Hippocampal formation (tissue), 2 donors: Measurements from ENCODE around the gene PPP2R2D.

ENCODE experiments used
- DNase-seq, 2 donors: peaks; one replicate each; lab custom pipeline; 2025; lab: John Stamatoyannopoulos, UW

PPP2R2D gene

DNA sequence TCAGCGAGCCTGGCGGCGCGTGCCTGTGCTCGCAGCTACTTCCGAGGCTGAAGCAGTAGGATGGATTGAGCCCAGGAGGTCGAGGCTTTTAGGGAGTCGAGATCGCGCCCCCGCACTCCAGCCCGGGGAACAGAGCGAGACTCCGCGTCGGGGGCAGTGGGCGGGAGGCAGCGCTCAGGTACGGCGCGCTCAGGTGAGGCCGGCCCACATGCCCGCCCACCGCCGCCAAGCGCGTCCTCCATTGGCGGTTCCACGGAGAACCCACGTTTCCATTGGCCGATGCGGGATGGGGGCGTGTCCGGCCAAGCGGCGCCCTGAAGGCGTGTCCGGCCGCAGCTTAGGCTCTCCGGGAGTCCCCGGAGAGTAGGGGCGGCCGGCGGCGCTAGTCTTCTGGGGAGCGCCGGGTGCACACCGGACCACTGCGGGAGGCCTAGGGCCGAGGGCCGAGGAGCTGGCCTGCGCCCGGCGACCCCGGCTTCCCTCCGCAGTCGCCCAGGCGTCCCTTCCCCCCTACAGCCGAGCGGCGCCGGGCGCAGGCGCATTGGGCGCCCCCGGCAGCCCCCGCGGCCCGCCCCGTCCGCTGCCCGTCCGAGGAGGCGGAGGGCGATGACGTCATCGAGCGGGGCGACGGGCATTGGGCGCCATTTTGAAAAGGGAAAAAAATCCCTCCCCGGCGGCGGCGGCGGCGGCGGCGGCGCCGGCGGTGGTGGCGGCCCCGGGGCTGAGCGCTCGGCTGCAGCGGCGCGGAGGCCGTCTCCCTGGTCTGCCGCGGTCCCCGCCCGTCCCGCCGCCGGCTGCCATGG, at the start of gene PPP2R2D:
Gene PPP2R2D, plus strand, starts transcription at position 659 of the 803 bp plus-strand sequence. Its CDS starts 141 bp downstream, at position 800.
- peak; percentile 77 to 92 for DNase-seq

DNA sequence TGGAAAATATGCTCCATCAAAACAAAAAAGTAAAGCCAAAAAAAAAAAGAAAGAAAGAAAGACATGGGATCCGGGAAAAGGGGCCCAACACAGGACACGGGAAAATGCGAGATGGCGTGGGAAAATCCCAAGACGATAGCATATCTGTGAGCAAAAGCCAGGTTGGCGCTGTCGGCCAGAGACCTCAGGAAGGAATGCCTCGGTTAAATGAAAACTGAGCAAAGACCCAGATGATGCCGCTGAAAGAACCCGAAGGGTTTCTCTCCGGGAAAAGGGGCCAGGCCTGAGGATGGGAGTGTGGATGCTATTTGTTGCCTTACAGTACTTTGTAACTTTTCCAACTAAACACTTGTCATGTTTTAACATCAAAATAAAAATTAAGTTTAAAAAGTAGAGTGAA, 49.5 kb upstream of the PPP2R2D start:
- DNase-seq = no peak

DNA sequence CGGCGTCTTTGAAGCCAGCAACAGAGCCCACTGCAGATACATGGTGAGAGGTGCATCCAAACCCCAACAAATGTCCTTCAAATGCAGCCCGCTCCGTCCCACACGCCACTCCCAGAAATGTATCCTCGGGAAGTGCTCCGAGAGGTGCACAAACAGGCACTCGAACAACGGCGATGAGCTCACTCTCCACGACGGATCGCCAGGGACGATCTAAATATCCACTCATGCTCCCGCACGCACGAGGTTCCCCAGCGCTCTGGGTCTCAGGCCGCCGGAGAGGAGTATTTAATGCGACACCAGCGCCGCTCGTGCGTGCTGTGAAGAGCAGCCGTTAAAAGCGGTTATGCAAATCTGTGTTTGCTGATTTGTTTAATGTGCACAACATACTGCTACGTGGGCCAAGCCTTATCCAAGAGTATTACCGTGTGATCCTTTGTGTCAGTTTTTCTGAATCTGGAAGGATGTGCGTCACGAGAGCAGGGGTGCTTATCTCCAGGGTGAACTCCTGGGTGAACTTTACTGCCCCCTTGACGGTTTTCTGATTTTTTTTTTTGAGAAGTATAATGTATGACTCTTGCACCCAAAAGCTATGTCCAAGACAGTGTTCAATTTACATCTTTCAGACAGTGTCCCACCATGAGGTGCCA, 48.5 kb upstream of the PPP2R2D start:
- no peak for DNase-seq

DNA sequence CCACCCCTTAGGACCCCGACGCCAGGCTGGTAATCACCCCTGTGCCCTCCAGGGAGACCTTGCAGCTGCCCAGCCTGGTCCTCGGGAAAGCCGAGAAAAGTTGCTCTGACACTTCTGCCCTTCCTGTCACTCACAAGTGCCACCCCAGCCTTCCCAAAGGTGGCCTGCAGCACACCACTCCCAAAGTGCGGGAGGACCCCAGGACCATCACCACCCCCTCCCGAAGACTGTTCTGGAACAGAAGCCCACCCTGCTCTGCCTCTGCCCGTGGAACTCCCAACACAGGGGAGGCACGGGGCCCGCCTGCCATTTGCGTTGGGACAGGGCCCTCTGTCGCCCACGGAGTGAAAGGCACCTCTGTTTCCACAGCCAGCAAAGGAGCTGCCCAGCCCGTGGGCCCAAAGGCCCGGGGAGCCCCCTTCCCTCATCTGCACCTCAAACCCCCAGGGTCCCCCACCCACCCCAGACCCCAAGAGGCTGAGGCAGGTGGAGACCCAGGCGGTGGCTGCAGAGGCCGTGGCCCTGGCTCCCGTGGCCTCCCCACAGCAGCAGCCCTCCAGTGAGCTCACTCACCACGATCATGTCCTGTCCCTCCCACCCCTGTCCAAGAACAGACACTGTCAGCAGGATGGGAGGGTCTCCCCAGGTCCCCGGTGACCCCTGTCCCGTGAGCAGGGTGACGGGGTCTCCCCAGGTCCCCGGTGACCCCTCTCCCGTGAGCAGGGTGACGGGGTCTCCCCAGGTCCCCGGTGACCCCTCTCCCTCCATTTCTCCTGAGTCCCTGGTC, 47.8 kb upstream of the PPP2R2D start:
- no peak for DNase-seq

DNA sequence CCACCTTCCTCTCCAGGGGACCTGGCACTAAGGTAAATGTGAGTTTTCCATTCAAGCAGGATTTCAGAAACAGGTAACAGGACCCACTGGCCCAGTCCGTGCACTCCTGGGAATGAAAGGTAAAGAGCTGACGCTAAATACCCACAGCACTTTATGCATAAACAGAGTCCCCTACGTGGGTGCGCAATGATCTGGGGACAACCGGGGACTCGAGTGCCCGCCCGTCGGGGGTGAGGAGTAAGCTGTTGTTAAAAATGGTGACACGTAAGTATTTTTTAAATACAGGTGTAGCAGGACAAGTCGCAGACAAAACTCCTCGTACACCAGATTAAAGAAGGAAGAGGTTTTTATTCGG, 47.2 kb upstream of the PPP2R2D start:
- DNase-seq = no peak

DNA sequence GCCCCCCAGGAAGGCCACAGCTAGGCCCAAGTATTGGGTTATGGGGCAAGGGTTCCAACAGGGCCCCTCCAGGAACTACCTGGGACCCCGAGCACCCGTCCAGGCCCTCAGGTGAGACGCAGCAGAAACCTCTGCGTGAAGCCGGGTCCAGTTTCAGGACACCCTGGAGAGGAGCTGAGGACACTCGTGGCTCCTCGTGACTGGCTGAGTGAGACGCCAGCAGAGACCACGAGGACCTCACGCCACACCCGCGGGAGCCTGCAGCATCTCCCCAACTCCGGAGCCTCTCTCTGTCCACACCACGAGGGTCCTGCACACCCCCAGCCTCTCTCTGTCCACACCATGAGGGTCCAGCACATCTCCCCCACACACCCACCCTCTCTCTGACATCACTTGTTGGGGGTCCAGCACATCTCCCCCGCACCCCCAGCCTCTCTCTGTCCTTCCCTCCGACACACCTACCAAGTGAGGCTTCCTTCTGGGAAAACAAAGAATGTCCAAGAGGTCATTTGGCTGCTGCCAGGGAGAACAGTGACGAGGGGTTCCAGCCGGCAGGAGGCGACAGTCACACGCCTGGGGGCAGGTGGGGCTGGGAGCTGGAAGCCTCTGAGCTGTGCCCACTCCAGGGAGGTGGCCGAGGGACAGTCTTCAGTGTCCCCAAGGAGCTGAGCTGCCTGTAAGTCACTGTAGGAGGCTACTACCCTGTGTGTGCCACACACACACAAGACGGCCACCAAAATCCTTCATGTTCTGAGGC, 46.1 kb upstream of the PPP2R2D start:
- no peak for DNase-seq

DNA sequence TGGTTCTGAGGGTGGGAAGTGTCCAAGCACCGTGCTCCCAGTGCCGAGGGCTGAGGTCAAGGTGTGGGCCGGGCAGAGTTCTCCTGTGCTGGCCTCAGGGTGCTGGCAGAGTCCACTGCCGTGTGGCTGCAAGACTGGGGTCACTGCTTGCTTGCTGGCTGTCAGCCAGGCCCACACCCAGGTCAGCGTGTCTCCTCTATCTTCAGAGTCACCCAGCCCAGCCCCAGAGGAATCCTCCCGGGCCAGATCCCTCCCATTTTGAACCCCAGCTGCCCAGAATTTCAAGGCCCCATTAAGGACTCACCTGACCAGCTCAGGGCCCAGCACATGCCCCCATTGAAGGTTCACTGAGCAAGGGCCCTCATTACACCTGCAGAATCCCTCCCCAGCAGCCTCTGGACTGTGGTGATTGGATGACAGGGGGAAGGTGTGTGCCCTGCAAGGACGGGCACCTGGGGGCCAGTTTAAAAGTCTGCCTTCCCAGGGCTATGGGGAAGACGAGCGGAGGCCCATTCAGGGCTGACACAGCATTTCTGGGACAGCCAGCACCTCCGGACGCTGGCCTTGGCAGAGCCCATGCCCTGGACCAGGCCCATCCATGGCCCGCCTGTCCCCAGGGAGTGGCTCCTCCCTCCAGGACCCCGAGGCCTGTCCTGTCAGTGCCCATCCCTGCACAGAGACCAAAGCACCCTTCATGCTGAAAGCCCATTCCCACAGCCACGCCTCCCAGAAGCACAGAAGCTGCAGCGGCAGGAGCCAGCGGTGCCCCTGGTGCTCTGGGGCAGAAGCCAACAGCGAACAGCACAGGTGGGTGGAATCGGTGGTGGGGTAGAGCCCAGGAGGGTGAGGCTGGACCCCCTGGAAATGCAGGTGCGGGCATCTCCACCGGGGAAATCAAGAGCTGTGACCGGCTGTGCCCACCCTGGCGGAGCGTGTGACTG, 45.1 kb upstream of the PPP2R2D start:
- DNase-seq = no peak

DNA sequence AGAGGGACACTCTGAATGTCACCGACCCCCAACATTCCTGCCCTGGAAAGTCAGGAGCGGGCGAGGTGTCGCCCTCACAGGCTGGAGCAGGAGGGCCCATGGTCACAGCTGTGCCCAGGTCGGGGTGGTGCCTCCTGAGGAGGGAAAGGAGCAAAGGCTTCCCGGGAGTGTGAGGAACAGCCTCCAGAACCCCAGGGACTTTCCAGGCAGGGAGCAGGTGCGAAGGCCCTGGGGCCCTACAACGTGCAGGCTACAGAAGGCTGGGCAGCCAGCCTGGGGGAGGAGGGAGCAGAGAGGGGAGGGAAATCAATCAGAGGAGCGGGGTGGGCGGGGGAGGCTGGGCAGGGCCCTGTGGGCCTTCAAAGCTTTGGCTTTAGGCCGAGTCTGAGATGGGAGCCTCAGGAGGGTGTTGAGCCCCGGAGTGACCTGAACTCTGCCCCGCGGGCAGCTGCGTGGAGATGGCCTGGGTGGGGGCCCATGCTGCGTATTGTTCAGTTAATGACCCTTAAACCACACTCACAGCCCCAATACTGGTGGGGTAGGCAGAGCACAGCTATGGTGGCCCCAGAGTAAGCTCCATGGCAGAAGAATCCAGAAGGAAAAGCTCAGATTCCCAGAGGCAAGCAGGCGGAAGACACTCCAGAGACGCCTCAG, 44.2 kb upstream of the PPP2R2D start:
- no peak for DNase-seq

DNA sequence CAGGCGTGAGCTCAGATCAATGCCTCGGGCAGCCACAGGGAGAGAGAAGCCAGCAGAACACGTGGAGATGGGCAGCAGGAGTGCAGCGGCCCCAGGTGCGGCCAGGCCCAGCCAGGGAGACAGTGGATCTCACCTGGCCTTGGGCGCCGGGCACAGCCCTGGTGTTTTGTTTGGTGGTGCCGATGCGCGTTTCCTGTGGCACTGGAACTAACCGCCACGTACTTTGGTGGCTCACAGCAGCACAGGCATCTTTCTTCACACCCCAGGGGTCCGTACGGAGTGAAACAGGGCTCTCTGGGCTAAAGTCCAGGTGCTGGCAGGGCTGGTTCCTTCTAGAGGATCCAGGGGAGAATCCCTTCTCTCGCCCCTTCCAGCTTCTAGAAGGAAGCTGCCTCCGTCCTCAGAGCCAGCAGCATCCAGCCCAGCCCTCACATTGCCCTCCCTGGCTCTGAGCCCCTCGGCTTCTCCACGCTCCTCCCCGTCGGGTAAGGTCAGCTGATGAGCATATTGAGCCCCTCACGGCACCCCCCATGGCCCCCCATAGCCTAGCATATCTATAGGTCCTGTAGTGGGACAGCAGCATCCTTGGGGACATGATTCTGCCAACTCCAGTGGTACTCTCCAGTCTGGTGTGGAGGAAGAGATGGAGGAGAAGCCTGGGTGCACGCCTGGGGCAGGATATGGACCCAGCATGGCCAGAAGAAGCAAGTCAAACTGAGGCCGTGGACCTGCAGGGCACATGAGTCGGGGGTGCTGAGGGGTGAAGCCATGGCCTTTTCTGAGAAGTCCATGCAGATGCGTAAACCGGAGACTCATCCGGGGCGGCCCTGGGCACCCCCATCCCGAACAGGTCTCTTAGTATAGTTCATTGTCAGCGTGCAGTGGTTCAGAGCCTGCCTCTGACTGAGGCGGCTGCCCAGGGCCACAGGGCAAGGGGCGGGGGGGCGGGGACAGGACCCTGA, 43.4 kb upstream of the PPP2R2D start:
- no peak for DNase-seq

DNA sequence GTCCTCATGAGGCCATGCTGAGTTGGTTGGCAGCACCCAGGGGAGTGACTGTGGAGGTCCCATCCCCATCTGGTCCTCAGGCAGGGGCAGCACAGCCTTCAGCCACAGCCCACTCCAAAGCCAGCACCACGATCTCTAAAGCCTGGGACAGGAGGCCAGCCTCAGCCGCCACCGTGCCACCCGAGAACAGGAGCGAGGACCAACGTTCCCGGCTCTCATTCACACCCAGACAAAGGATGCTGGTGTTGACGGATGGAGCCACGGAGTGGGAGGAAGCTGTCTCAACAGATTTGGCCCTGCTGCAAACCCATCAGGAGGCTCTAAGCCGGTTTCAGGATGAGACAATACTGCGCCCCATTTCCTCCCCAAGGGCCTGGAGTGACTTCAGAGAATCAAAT, 42.7 kb upstream of the PPP2R2D start:
- no peak for DNase-seq

DNA sequence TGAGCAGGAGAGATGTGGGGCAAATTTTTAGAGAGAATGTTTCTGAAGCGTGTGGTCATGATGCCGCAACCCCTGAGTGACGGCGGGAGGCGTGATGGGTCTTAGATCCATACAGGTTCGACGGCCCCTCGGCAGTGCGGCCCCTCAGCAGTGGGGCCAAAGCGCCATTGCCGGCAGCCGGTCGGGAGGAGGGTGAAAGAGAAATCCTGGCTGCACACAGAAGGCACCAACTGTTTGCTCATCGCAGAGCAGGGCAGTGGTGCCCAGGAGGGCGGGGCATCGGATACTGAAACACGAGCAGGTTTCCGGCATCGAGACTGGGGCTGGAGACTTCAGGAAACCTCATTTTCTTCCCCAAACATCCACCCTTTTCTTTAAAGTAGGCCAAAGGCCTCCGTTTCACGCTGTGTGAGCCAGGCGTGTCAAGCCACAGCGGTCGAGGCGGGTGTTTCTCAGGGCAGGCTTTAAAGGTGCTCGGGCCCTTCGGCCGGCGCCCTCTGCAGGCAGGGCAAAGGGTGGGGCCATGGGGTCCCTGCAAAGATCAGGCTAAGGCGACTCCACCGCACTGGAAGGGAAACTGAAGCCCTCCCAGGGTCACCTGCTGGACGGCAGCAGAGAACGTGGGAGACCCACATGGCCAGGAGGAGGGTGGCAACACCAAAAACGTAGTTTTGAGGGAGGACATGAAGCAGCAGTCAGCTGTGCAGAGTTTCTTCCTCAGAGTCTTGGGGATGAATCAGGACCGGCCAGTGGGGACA, 42.0 kb upstream of the PPP2R2D start:
- DNase-seq = no peak

DNA sequence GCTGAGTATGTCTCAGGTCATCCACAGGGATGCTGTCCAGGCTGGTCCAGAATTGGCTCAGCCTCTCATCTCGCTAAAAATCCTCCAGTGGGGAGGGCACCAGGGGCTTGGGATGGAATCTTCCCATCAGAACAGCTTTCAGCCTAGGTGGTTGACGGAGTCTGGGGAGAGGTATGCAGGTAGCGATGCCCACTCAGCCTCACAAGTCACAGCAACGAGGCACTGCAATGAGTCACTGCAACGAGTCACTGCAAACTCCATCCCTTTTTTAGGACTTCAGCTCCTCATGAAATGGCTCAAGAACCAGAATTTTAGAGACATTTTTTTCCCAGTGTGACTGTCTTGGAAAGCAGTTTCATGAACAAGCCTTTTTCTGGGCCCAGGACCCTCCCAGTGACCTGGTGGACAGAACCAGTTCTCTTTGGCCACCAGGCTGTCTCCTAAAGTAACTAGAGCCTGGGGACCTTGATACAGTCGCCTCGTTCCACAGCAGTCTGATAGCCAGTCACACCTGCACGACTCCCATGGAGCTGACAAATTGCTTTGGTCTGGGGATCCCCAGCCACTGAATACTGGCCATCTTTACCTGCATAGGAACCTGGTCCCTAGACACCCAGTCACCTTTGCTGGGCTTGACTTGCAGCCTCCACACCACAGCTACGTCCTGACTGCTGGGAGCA, 41.3 kb upstream of the PPP2R2D start:
- no peak for DNase-seq

DNA sequence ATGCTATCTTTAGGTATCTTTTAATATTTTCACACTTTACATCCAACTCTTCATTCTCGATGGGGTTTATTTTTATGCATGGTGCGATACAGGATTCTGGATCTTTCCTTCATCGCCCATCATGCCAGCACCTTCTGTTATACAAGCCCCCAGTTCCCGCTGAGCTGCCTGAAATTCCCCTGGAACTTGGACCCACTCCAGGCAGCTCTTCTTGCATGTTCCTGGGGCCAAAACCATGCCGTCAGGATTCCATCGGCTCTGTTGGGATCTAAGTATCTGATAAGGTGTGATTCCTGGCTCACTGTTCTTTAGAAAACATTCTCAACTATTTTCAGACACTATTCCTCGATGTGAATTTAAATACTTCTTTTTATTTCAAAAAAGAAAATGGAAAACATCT, 40.5 kb upstream of the PPP2R2D start:
- no peak for DNase-seq

DNA sequence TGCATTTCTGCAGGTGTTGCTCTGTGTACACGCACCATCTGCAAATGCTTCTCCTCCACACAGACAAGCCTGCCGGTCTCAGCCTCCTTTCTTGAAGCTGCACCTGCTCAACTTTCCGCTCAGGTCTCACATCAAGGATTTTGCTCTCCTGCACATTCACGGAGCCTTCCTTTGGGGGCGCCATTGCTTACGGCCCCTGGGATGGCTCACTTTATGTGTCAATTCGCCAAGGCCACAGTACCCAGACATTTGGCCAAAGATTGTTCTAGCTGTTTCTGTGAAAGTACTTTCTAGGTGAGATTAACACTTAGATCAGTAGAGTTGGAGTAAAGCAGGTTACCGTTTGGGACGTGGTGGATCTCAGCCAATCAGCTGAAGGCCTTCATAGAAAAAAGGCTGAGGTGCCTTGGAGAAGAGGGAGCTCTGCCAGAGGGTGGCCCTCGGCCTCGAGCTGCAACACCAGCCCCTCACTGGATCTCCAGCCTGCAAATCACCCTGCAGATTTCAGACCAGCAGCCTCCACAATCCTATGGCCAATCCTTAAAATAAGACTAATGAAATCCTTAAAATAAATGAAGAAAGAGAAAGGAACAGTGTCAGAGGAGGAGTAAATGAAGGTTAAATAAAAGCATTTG, 39.9 kb upstream of the PPP2R2D start:
- no peak for DNase-seq

DNA sequence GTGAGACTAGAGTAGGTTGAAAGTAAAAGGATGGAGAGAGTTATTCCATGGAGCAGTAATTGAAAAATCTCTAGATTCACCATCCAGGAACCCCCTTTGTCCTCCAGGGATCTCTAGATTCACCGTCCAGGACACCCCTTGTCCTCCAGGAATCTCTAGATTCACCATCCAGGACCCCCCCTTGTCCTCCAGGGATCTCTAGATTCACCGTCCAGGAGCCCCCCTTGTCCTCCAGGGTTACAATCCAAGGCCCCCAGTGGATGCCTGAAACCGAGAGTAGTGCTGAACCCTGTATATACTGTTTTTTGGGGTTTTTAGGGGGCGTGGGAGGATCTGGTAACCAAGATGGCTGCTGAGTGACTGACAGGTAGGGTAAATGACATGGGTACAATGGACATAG, 38.3 kb upstream of the PPP2R2D start:
- DNase-seq = no peak

DNA sequence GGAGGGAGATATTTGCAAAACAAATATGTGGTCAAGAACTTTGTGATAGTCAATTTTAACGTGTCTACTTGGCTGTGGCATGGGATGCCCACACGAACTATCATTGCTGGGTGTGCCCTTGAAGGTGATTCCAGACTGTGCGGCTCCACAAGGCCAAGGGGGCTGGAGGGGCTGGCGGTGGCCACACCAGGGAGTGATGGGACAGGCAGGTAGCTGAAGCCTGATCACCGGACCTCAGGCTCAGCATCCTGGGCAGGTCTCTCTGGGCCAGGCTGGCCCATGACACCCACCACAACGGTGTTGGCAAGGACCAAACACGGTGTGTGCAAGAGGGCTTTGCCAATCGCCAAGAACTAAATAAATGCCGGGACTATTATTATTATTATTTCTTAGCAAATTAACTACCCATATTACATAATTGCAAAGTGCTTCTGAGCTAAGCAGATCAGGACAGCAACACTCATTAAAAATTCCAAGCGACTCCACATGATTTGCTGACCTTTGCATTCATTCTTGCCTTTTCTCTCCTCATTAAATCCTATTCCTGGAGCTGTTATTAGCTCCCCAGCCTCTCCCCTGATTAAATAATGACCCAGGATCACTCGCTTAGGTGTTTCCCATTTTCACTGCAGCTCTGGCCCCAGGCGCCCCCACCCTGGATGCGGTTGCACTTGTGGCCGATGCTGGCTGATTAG, 35.4 kb upstream of the PPP2R2D start:
- no peak for DNase-seq

DNA sequence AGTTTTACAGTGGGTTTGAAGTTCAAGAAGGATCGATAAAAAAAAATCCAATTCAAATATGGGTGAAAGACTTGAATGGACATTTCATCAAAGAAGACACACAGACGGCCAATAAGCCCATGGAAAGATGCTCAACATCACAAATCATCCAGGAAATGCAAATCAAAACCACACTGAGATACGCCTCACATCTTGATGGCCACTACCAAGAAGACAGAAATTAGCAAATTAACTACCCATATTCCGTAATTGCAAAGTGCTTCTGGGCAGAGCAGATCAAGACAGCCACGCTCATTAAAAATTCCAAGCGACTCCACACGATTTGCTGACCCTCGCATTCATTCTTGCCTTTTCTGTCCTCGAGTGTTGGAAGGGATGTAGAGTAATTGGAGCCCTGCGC, 34.1 kb upstream of the PPP2R2D start:
- DNase-seq = no peak
